Gastroesophageal sphincter (tissue), 3 donors: ENCODE results near the gene LINC00632.

Source experiments
- CTCF ChIP-seq, 4 experiments: fragments of 200-600 bp in 2 of 4; fragments of 450-650 bp in 2 of 4; sonication (generic) in 1 of 4; IDR thresholded peaks; one replicate each; pipeline ENCODE4 v1.5.1; 2017 to 2019; ENCODE audit warnings: antibody characterized with exemption in 4 of 4, mild to moderate bottlenecking in 2 of 4, moderate library complexity in 2 of 4
- EP300 ChIP-seq: sonication (generic); formaldehyde crosslinking; IDR thresholded peaks from one replicate; pipeline ENCODE4 v1.6.1; 2017; ENCODE audit warnings: antibody characterized with exemption, mild to moderate bottlenecking
- POLR2A ChIP-seq, 2 donors: fragments of 450-650 bp; IDR thresholded peaks; one replicate each; pipeline ENCODE4 v1.6.1; 2017; ENCODE audit warnings: antibody characterized with exemption in 2 of 2, mild to moderate bottlenecking in 2 of 2, moderate library complexity in 1 of 2
- POLR2AphosphoS5 ChIP-seq: sonication (generic); formaldehyde crosslinking; IDR thresholded peaks from one replicate; pipeline ENCODE4 v1.6.1; 2017; ENCODE audit warnings: antibody characterized with exemption

GRCh38 chrX:140664939-140665338 lies 44.6 kb upstream of the LINC00632 start:
- peak in 3 of 4 experiments; percentile 10 to 39 (median 14) for TF ChIP-seq CTCF (IDR thresholded peaks at IDR 0.05)
- no peak for TF ChIP-seq POLR2A (IDR thresholded peaks at IDR 0.05)
- no peak for TF ChIP-seq EP300
- TF ChIP-seq POLR2AphosphoS5 = no peak
